Panc1 (cell line): ENCODE results near the gene HACL1. TPM values are rescaled to one million over a fixed set of nuclear protein-coding genes. Genes with fewer than 3 reads are reported as not detected.
A peak's percentile ranks its signal among the peaks of the same experiment; 100 is the strongest.

Experiments used
- ATAC-seq: fragments of 200-7000 bp; cut with Tn5 transposase; 2 replicates; pipeline ENCODE4 v1.9.1; 2020; ENCODE audit warnings: mild to moderate bottlenecking, moderate library complexity
- BruUV-seq: library from RNA; stranded (reverse); fragments of 400-500 nt; replicated peaks from 2 replicates; lab custom pipeline; 2021; lab: Mats Ljungman, UMichigan
- CTCF ChIA-PET: fragments of 300-600 bp; sonication (Branson Sonifier 250); formaldehyde crosslinking; loops from one replicate; lab custom pipeline; 2022; ENCODE audit warnings: antibody characterized with exemption; lab: Charles Lee
- POLR2A ChIA-PET: fragments of 300-600 bp; sonication (Branson Sonifier 250); formaldehyde crosslinking; loops from one replicate; lab custom pipeline; 2022; ENCODE audit warnings: antibody characterized with exemption; lab: Charles Lee
- DNase-seq: peaks from one replicate; pipeline ENCODE4 v3.0.0-alpha.2; 2010; ENCODE audit warnings: low read depth, low spot score
- H3K27ac ChIP-seq: 2 replicates; pipeline ENCODE4 v1.5.1; 2011; ENCODE audit warnings: mild to moderate bottlenecking, low read length, inconsistent platforms
- H3K27me3 ChIP-seq: fragments of 200-500 bp; sonication (Bioruptor generic); 2 replicates; pipeline ENCODE4 v1.6.0; 2014; ENCODE audit warnings: low read length, inconsistent platforms; ENCODE audit not compliant: control insufficient read depth, insufficient read depth
- H3K36me3 ChIP-seq: fragments of 200-500 bp; sonication (Bioruptor generic); 2 replicates; pipeline ENCODE4 v1.5.1; 2014; ENCODE audit warnings: inconsistent platforms, mild to moderate bottlenecking, low read length, moderate library complexity; ENCODE audit not compliant: control insufficient read depth, insufficient read depth
- H3K4me1 ChIP-seq: 2 replicates; pipeline ENCODE4 v1.5.1; 2011; ENCODE audit warnings: inconsistent platforms, mild to moderate bottlenecking, low read length, moderate library complexity; ENCODE audit not compliant: control insufficient read depth, insufficient read depth
- H3K4me3 ChIP-seq, 2 experiments: 2 replicates each; pipeline ENCODE4 v1.5.1; 2011 to 2012; ENCODE audit warnings: low read depth in 2 of 2, low read length in 2 of 2, mild to moderate bottlenecking in 2 of 2, inconsistent platforms in 1 of 2, moderate library complexity in 1 of 2
- H3K9me3 ChIP-seq: fragments of 200-500 bp; sonication (Bioruptor generic); 2 replicates; pipeline ENCODE4 v1.5.1; 2014; ENCODE audit warnings: low read depth, mild to moderate bottlenecking, inconsistent platforms, low read length, moderate library complexity; ENCODE audit not compliant: control insufficient read depth, insufficient read depth
- CTCF ChIP-seq: fragments of 450-650 bp; IDR thresholded peaks from 2 replicates; pipeline ENCODE4 v1.5.1; 2017; ENCODE audit warnings: mild to moderate bottlenecking
- POLR2AphosphoS5 ChIP-seq: IDR thresholded peaks from 2 replicates; pipeline ENCODE4 v1.6.1; 2012; ENCODE audit warnings: mild to moderate bottlenecking, low read depth, low read length, moderate library complexity
- REST ChIP-seq, 2 experiments: IDR thresholded peaks; 2 replicates each; pipeline ENCODE4 v1.6.1; 2011 to 2012; ENCODE audit warnings: low read depth in 2 of 2, control low read depth in 1 of 2, low read length in 1 of 2, mild to moderate bottlenecking in 1 of 2, moderate library complexity in 1 of 2; ENCODE audit not compliant: insufficient read depth in 1 of 2
- SIN3A ChIP-seq: IDR thresholded peaks from 2 replicates; pipeline ENCODE4 v1.6.1; 2012; ENCODE audit warnings: low read depth, mild to moderate bottlenecking, low read length, moderate library complexity, borderline replicate concordance; ENCODE audit not compliant: insufficient read depth
- TCF7L2 ChIP-seq: IDR thresholded peaks from 2 replicates; pipeline ENCODE4 v1.6.1; 2011; ENCODE audit warnings: mild to moderate bottlenecking, low read depth, low read length, inconsistent platforms
- in situ Hi-C: cut with HindIII; loops from 2 replicates; pipeline ENCODE4 v1.10.0; 2016; ENCODE audit warnings: low sequenced_read_pairs, low pct_unique_long_range_greater_than_20kb
- intact Hi-C: fragments of 100-400 bp; cut with micrococcal nuclease; formaldehyde crosslinking; loops from one replicate; pipeline ENCODE4 v1.10.0; 2022; ENCODE audit not compliant: unreplicated experiment
- total RNA-seq: library from RNA; stranded (reverse); gene quantifications from one replicate; pipeline ENCODE4 v1.2.1, GENCODE V29; 2021; ENCODE audit not compliant: unreplicated experiment

The HACL1 gene
- total RNA-seq, 1 experiment from 2014 or later, result 26.8 TPM

GRCh38 chr3:15633766-15634598 lies 32.6 kb upstream of the HACL1 start:
- in situ Hi-C loops (no loop called here), intact Hi-C loops (loop anchor here (5.0 kb wide), 1 partner anchor 163 kb away; the partner anchor contains the start of gene ANKRD28)
- ATAC-seq (peak; percentile 31; the same call in 1 of the 2 replicates), DNase-seq (no peak)
- Histone ChIP-seq H3K4me1 (peaks cover 77% of the 10 kb centered on the region), H3K4me3 (no peak overlapping the region), H3K9me3 (no peaks in the 10 kb centered on the region), H3K27ac (peak overlapping the region; percentile 99), H3K36me3 (no peaks in the 10 kb centered on the region), H3K27me3 (no peaks in the 10 kb centered on the region)
- POLR2A ChIA-PET, result interaction anchor here (1.0 to 1.4 kb wide), 2 partner anchors 9 to 12 kb away, joined by 4 to 14 read pairs; no protein-coding TSS in a partner anchor
- no TSS peak for BruUV-seq
- CTCF ChIA-PET, result interaction anchor here (0.6 kb wide), 1 partner anchor 55 kb away, joined by 4 read pairs; no protein-coding TSS in a partner anchor
- TF ChIP-seq POLR2AphosphoS5 (0 out of 2 replicates have a peak, but pooled peaks have one; percentile 29), CTCF (no peak), TCF7L2 (peak; percentile 82), REST (IDR thresholded peaks at IDR 0.05; ENCODE audit: insufficient read depth in 1 of 2, low read depth in 2 of 2, low read length in 1 of 2) (no peak; a peak in 1 of 4 replicates), SIN3A (no peak)

GRCh38 chr3:15633159-15633558 lies 31.8 kb upstream of the HACL1 start:
- POLR2A ChIA-PET, result no interaction called here
- in situ Hi-C loops (no loop called here), intact Hi-C loops (loop anchor here (5.0 kb wide), 1 partner anchor 164 kb away; the partner anchor contains the start of gene ANKRD28)
- TF ChIP-seq SIN3A (no peak), TCF7L2 (no peak), POLR2AphosphoS5 (no peak), REST (IDR thresholded peaks at IDR 0.05; ENCODE audit: insufficient read depth in 1 of 2, low read depth in 2 of 2, low read length in 1 of 2) (no peak), CTCF (no peak)
- DNase-seq (no peak), ATAC-seq (no peak)
- Histone ChIP-seq H3K27ac (peak overlapping the region; percentile 99), H3K36me3 (no peaks in the 10 kb centered on the region), H3K4me3 (no peak overlapping the region), H3K9me3 (no peaks in the 10 kb centered on the region), H3K4me1 (peaks cover 77% of the 10 kb centered on the region), H3K27me3 (no peaks in the 10 kb centered on the region)
- BruUV-seq, result no TSS peak
- CTCF ChIA-PET, result no interaction called here
